ENCODE results near the gene SH3RF3. TPM values are rescaled to one million over a fixed set of nuclear protein-coding genes. Genes with fewer than 3 reads are reported as not detected.

SH3RF3 gene
- total RNA-seq, 2 donors from 2014 or later = 1.5 to 1.8 TPM

- no peak overlapping the region for H3K27ac ChIP-seq (ENCODE audit: low read depth, low read length)
Measured at GRCh38 chr2:109216332-109216731, 87.3 kb downstream of the SH3RF3 start.

DNA sequence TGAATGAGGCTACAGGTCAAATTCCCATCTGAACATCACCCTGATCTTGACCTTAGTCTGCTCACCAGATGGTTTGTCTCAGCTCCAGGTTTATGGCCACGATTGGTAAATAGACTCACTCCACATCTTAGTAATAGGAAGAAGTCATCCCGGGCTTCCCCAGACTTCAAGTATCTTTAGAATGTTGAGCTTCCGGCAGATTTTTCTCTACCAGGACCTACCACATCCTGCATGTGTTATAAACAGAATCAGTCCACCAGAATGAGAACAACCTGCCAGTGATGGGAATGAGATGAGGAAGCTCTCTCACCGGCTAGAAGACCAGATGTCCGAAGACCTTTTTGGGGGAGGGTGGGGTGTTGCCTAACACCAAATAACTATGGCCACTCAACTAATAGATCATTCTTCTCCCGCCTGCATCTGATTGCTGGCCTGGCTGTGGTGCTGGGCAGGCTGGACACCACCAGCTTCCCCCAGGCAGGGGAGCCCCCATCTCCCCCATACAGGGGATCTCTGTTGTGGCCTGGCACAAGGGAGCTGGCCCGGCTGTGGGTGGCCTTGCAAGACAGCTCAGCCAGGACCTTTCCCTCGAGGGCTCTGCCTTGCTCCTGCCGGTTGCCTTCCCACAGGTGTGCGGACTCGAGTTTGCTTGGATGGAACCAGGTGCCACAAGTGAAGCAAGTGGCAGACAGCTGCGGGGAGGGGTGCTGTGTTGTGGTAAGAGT lies 88.5 kb downstream of the SH3RF3 start:
- H3K4me1 ChIP-seq (ENCODE audit: control insufficient read depth, insufficient read depth, low read length) = no peaks in the 10 kb centered on the region
- DNase-seq = peak; percentile 17
- H3K27ac ChIP-seq (ENCODE audit: low read depth, low read length) = no peak overlapping the region
- WGBS, 2 experiments (ENCODE audit: insufficient coverage in 1 of 2, insufficient read length in 1 of 2) = 90 to 93% methylated on average over 5 to 12 of the region's 12 CpGs
- H3K9me3 Mint-ChIP-seq = no peaks in the 10 kb centered on the region
- TF ChIP-seq CTCF (conservative IDR thresholded peaks at IDR 0.05) = no peak
- no peaks in the 10 kb centered on the region for H3K36me3 ChIP-seq (ENCODE audit: control insufficient read depth, insufficient read depth, low read length)
- no peaks in the 10 kb centered on the region for H3K9me3 ChIP-seq (ENCODE audit: control insufficient read depth, low read length)
- no peak overlapping the region for H3K4me3 Mint-ChIP-seq
- H3K4me3 ChIP-seq (ENCODE audit: low read length) = no peak overlapping the region
- no peak overlapping the region for H3K27ac Mint-ChIP-seq
- no peak overlapping the region for H3K9ac ChIP-seq (ENCODE audit: extremely low read depth, low read length, poor library complexity, severe bottlenecking)
- no peaks in the 10 kb centered on the region for H3K36me3 Mint-ChIP-seq (ENCODE audit: low read depth)
- peaks cover 13% of the 10 kb centered on the region for H3K27me3 Mint-ChIP-seq (ENCODE audit: insufficient read depth)
- H3K4me1 Mint-ChIP-seq = peaks cover 8% of the 10 kb centered on the region
- H3K27me3 ChIP-seq (ENCODE audit: control insufficient read depth, insufficient read depth, low read length, poor library complexity, severe bottlenecking) = no peaks in the 10 kb centered on the region

More at GRCh38 chr2:109216332-109216731, 87.3 kb downstream of the SH3RF3 start:
- Histone ChIP-seq H3K27me3 (ENCODE audit: control insufficient read depth, insufficient read depth, low read length, poor library complexity, severe bottlenecking) (no peaks in the 10 kb centered on the region), H3K9ac (ENCODE audit: extremely low read depth, low read length, poor library complexity, severe bottlenecking) (no peak overlapping the region), H3K4me3 (ENCODE audit: low read length) (no peak overlapping the region), H3K4me1 (ENCODE audit: control insufficient read depth, insufficient read depth, low read length) (peaks cover 5% of the 10 kb centered on the region), H3K9me3 (ENCODE audit: control insufficient read depth, low read length) (no peaks in the 10 kb centered on the region), H3K36me3 (ENCODE audit: control insufficient read depth, insufficient read depth, low read length) (no peaks in the 10 kb centered on the region)
- no peak overlapping the region for H3K4me3 Mint-ChIP-seq
- DNase-seq = peak; percentile 72
- WGBS, 2 experiments (ENCODE audit: insufficient coverage in 1 of 2, insufficient read length in 1 of 2) = 78 to 80% methylated on average over 5 to 6 of the region's 6 CpGs
- H3K27me3 Mint-ChIP-seq (ENCODE audit: insufficient read depth) = peaks cover 18% of the 10 kb centered on the region
- TF ChIP-seq CTCF (conservative IDR thresholded peaks at IDR 0.05) = peak; percentile 33
- no peaks in the 10 kb centered on the region for H3K9me3 Mint-ChIP-seq
- H3K36me3 Mint-ChIP-seq (ENCODE audit: low read depth) = no peaks in the 10 kb centered on the region
- peaks cover 10% of the 10 kb centered on the region for H3K4me1 Mint-ChIP-seq
- no peak overlapping the region for H3K27ac Mint-ChIP-seq

DNA sequence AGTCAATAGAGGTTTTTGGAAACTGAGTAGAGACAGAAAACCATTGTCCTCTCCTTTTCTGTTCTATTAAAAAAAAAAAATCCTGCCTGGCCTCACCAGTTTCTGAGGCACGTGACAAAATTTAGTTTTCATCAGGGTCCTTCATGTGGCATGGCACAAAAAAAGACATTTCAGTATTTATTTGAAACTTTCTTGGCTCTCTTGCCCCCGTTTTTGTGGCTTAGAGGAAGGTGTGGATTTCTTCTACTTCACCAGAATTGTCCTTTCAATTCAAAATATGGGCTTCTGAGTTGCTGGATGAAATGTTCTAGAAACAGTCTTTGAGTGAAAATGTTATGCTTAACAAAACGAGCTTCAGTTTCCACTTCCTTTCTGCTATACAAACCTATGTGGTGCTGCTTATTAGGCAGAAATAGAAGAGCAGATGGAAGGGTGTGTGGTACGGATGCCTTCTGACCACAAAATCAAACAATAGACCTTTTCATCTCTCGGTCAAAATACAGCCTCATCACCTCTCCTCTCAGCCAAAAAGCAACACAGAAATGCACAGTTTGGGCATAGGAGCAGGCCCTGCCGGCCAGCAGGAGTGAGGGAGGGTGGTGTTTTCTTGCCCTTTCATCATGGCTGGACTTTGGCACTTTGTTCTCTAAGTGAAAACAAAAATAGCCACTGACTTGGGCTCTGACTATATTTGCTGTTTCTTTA lies 89.2 kb downstream of the SH3RF3 start:
- Histone ChIP-seq H3K27ac (ENCODE audit: low read depth, low read length) (no peak overlapping the region), H3K4me1 (ENCODE audit: control insufficient read depth, insufficient read depth, low read length) (no peaks in the 10 kb centered on the region), H3K9me3 (ENCODE audit: control insufficient read depth, low read length) (no peaks in the 10 kb centered on the region), H3K36me3 (ENCODE audit: control insufficient read depth, insufficient read depth, low read length) (no peaks in the 10 kb centered on the region), H3K9ac (ENCODE audit: extremely low read depth, low read length, poor library complexity, severe bottlenecking) (no peak overlapping the region), H3K27me3 (ENCODE audit: control insufficient read depth, insufficient read depth, low read length, poor library complexity, severe bottlenecking) (no peaks in the 10 kb centered on the region), H3K4me3 (ENCODE audit: low read length) (no peak overlapping the region)
- Mint-ChIP-seq H3K27ac (no peak overlapping the region), H3K9me3 (no peaks in the 10 kb centered on the region), H3K27me3 (ENCODE audit: insufficient read depth) (peaks cover 9% of the 10 kb centered on the region), H3K36me3 (ENCODE audit: low read depth) (no peaks in the 10 kb centered on the region), H3K4me3 (no peak overlapping the region), H3K4me1 (peaks cover 6% of the 10 kb centered on the region)
- TF ChIP-seq CTCF (conservative IDR thresholded peaks at IDR 0.05) = no peak
- no peak for DNase-seq
- 86 to 91% methylated on average over 2 to 6 of the region's 6 CpGs for WGBS, 2 experiments (ENCODE audit: insufficient coverage in 1 of 2, insufficient read length in 1 of 2)
